Measurements from ENCODE around the gene PCSK6.

Gene PCSK6

DNA sequence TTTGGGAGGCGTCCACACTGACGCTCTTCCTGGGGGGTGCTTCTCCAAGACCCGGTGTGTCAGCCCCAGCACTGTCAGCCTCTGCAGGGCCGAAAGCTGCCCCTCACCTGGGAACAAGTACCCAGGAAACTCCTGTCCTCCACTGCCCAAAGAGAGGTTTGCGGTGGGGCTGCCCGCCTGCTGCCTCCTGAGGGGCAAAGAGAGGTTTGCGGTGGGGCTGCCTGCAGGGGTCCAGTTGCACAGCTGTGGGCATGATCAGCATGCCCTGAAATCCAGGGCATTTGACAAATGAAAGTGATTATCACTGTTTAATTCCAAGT, 179.4 kb downstream of the PCSK6 start:
- no peak overlapping the region for H3K27ac ChIP-seq (ENCODE audit: low read depth, low read length)
- H4K20me1 ChIP-seq (ENCODE audit: control insufficient read depth, insufficient read depth, low read depth, low read length): no peaks in the 10 kb centered on the region
- H3F3A ChIP-seq (ENCODE audit: control insufficient read depth, insufficient read depth): no peaks in the 10 kb centered on the region
- no peak overlapping the region for H3K4me3 ChIP-seq (ENCODE audit: low read length)
- no peaks in the 10 kb centered on the region for H3K9me2 ChIP-seq (replicated peaks; ENCODE audit: control insufficient read depth, low read length)
- no peaks in the 10 kb centered on the region for H3K36me3 ChIP-seq (ENCODE audit: control insufficient read depth, low read length)
- H3K4me2 ChIP-seq (ENCODE audit: low read length): no peak overlapping the region
- H3K4me1 ChIP-seq (ENCODE audit: control insufficient read depth, low read length): no peaks in the 10 kb centered on the region
- no peaks in the 10 kb centered on the region for H3K27me3 ChIP-seq (ENCODE audit: control insufficient read depth, low read length)
- no peaks in the 10 kb centered on the region for H3K9me3 ChIP-seq (ENCODE audit: control insufficient read depth, insufficient read depth, low read length)
- H3K79me2 ChIP-seq (ENCODE audit: control insufficient read depth, low read length): no peaks in the 10 kb centered on the region
- TF ChIP-seq, protein P1, sequence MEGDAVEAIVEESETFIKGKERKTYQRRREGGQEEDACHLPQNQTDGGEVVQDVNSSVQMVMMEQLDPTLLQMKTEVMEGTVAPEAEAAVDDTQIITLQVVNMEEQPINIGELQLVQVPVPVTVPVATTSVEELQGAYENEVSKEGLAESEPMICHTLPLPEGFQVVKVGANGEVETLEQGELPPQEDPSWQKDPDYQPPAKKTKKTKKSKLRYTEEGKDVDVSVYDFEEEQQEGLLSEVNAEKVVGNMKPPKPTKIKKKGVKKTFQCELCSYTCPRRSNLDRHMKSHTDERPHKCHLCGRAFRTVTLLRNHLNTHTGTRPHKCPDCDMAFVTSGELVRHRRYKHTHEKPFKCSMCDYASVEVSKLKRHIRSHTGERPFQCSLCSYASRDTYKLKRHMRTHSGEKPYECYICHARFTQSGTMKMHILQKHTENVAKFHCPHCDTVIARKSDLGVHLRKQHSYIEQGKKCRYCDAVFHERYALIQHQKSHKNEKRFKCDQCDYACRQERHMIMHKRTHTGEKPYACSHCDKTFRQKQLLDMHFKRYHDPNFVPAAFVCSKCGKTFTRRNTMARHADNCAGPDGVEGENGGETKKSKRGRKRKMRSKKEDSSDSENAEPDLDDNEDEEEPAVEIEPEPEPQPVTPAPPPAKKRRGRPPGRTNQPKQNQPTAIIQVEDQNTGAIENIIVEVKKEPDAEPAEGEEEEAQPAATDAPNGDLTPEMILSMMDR (IDR thresholded peaks at IDR 0.05; ENCODE audit: low read depth, low read length, poor library complexity, severe bottlenecking): no peak
- no peak for TF ChIP-seq EZH2phosphoT487 (IDR thresholded peaks at IDR 0.05; ENCODE audit: borderline replicate concordance, low read length)

DNA sequence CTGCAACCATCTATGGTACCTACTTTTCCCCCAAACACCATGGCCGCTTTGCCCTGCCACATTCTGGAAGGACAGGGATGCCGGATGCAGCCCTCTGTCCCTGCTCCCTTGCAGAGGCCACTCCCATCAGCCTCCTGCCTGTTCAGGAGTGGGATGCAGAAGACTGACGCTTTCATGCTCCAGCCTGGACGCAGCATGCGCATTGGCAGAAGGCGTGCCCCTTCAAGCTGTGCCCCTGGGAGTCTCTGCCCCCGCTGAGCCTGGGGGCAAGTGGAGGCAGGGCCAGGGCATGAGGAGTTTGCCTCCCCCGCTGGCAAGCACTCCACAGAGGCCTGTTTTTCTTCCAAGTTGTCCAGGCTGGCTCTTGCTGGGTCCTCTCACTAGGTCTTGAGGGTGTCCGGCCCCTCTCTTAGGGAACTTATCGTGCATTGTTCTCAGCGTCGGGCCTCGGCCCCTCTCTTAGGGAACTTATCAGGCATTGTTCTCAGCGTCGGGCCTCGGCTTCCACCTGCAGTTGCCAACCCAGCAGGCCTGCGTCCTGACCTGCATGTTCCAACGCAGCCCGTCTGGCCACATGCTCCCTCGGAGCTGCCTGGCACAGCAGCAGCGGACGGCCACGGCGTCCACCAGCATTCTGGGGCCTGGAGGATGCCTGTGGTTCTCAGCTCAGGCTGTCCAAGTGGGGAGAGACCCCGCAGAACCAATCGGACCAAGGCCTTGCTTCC, 179.9 kb downstream of the PCSK6 start:
- Histone ChIP-seq H3K27me3 (ENCODE audit: control insufficient read depth, low read length) (no peaks in the 10 kb centered on the region), H3K4me2 (ENCODE audit: low read length) (no peak overlapping the region), H3K79me2 (ENCODE audit: control insufficient read depth, low read length) (no peaks in the 10 kb centered on the region), H3F3A (ENCODE audit: control insufficient read depth, insufficient read depth) (no peaks in the 10 kb centered on the region), H4K20me1 (ENCODE audit: control insufficient read depth, insufficient read depth, low read depth, low read length) (no peaks in the 10 kb centered on the region), H3K9me3 (ENCODE audit: control insufficient read depth, insufficient read depth, low read length) (no peaks in the 10 kb centered on the region), H3K4me1 (ENCODE audit: control insufficient read depth, low read length) (no peaks in the 10 kb centered on the region), H3K36me3 (ENCODE audit: control insufficient read depth, low read length) (no peaks in the 10 kb centered on the region), H3K9me2 (replicated peaks; ENCODE audit: control insufficient read depth, low read length) (no peaks in the 10 kb centered on the region), H3K4me3 (ENCODE audit: low read length) (no peak overlapping the region), H3K27ac (ENCODE audit: low read depth, low read length) (no peak overlapping the region)
- no peak for TF ChIP-seq EZH2phosphoT487 (IDR thresholded peaks at IDR 0.05; ENCODE audit: borderline replicate concordance, low read length)
- TF ChIP-seq, protein P1 (IDR thresholded peaks at IDR 0.05; ENCODE audit: low read depth, low read length, poor library complexity, severe bottlenecking): no peak

DNA sequence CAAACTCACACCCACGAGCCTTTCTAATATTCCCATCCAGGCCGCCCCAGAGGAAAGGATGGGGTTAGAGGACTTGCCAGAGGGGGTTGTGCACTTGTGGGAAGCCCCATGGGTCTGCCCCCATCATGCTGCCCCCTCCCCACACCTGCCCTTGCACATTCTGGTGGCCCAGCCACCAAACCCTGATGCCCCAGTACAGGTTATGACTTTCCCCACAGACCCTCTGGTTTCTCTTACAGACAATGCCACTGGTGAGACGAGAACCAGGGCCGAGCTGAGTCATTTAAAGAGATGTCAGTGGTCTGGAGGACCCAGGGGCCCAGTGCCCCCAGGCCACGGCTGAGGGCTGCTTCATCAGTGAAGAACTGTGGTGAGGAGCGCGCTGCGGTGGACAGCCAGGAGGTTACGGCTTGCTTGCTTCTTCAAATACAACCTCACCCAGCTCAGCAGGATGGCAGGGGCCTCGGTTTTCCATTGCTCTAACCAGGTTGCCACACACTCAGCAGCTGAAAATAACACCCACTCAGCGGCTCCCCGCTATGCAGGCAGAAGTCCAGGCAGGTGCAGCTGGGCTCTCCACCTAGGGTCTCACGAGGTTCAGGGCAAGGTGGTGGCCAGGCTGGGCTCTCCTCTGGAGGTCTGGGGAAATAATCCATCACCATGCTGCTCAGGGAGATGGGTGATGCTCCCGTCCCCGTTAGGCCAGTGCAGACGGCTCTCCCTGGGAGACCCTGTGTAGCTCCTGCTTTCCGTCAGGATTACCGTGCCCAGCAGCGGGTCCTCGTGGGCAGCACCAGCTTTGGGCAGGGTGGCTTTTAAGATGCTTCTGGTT, 180.7 kb downstream of the PCSK6 start:
- Histone ChIP-seq H3K4me2 (ENCODE audit: low read length) (no peak overlapping the region), H3K4me3 (ENCODE audit: low read length) (no peak overlapping the region), H3K4me1 (ENCODE audit: control insufficient read depth, low read length) (no peaks in the 10 kb centered on the region), H3F3A (ENCODE audit: control insufficient read depth, insufficient read depth) (no peaks in the 10 kb centered on the region), H3K36me3 (ENCODE audit: control insufficient read depth, low read length) (no peaks in the 10 kb centered on the region), H3K27ac (ENCODE audit: low read depth, low read length) (no peak overlapping the region), H3K79me2 (ENCODE audit: control insufficient read depth, low read length) (no peaks in the 10 kb centered on the region), H3K9me3 (ENCODE audit: control insufficient read depth, insufficient read depth, low read length) (no peaks in the 10 kb centered on the region), H3K9me2 (replicated peaks; ENCODE audit: control insufficient read depth, low read length) (no peaks in the 10 kb centered on the region), H3K27me3 (ENCODE audit: control insufficient read depth, low read length) (no peaks in the 10 kb centered on the region), H4K20me1 (ENCODE audit: control insufficient read depth, insufficient read depth, low read depth, low read length) (no peaks in the 10 kb centered on the region)
- no peak for TF ChIP-seq EZH2phosphoT487 (IDR thresholded peaks at IDR 0.05; ENCODE audit: borderline replicate concordance, low read length)
- TF ChIP-seq, protein P1 (IDR thresholded peaks at IDR 0.05; ENCODE audit: low read depth, low read length, poor library complexity, severe bottlenecking): no peak
